ENCODE results near the gene FAM47B.

- TF ChIP-seq CTCF (IDR thresholded peaks at IDR 0.05; ENCODE audit: low read depth, low read length) (peak; percentile 44), EZH2phosphoT487 (IDR thresholded peaks at IDR 0.05; ENCODE audit: low read depth) (no peak)
Measured at GRCh38 chrX:34918856-34919255, 23.7 kb upstream of the FAM47B start.
